NCI-H2171 (cell line): ENCODE data around the gene KLK3.
A peak's percentile ranks its signal among the peaks of the same experiment; 100 is the strongest.

Experiments used
- DNase-seq: peaks from one replicate; lab custom pipeline; 2025; lab: John Stamatoyannopoulos, UW

The KLK3 gene

DNA sequence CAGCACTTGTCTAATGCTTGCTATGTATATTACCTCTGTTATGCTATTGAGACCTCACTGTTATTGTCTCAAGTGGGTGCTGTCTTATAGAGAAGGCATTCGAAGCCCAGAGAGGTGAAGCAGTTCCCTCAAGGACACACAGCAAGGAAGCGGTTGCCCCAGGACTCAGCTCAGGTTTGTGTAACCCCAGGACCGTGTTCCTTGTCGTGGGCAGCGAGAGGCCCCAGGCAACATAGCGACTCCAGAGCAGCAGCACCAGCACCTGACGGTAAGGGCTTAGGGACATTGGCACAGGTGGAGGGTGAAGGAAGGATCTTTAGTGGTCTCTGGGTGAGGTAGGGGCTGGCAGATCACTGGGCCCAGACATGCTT is 23.7 kb upstream of the KLK3 start:
- no peak for DNase-seq

DNA sequence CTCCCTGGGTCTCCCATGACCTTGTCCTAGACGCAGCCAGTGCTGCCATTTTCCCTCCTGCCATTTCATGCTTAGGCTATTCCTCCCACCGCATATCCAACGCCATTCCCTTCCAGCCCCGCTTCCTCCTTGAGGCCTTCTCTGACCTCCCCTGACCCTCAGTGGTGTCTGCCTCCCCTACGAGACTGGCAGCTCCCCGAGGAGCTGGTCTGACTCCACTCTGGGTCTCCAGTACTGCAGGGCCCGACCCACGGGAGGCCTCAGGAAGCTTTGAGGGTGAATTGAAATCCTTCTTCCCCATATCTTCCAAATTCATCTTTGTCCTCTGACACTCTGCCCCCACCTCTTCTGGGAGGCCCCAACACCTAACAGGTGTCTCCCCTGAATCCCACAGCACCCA is 22.0 kb upstream of the KLK3 start:
- no peak for DNase-seq

- DNase-seq: no peak
These were observed 21.5 kb upstream of the KLK3 start, which contains the start of gene KLK15 for GRCh38 chr19:50833117-50833801. Gene KLK15, minus strand, starts transcription at chr19:50833574. Its CDS starts 2,082 bp downstream, at chr19:50831492.

- DNase-seq: no peak
These were observed 20.9 kb upstream of the KLK3 start for GRCh38 chr19:50833802-50834167.

GRCh38 chr19:50835103-50835784 is 19.5 kb upstream of the KLK3 start:
- DNase-seq: peak; percentile 29

GRCh38 chr19:50835785-50836542 is 18.8 kb upstream of the KLK3 start:
- peak; percentile 80 for DNase-seq

DNA sequence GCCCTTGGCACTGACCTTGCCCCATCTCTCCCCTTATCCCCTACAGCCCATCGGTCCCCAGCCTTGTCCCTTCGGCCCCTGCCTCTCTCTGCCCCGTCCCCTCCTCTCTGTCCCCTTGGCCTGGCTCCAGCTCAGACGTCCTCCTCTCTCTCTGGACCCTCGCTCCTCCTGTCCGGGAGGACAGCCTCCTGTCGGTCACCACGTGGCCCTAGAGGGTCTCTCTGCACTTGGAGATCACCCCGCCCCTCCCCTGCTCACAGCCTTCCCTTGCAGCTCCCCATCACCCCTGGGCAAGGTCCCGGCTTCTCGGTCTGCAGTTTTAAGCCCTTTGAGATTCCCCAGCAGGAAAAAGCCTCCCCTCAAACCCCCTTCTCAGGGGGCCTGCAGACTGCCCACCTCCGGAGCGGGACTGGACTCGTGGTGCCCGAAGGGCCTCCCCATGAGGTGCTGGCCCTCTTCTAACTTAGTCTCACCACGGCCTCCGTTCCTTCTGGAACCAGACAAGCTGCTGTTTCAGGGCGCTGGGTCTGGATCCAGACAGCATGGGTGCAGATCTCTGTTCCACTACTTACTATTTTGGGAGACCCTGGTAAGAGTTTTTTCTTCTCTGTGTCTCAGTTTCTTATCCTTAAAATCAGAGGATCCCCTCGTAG is 18.0 kb upstream of the KLK3 start:
- no peak for DNase-seq

DNA sequence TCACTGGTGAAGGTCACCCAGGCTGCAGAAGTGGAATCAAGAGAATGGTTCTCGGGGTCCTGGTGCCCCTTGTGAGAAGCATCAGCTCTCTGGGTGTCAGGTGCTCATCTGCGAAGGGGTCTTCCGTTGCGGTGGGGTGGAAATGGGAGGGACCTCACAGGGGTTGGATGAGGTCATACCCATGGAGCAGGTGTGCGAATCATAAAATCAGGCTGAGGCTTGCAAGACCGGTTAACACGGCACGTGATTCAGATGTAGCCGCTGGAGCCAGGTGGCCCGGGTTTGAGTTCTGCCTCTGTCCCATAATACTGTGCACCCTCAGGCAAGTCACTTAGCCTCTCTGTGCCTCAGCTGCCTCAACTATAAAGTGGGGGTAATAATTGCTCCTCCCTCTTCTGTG is 17.4 kb upstream of the KLK3 start:
- peak; percentile 87 for DNase-seq

GRCh38 chr19:50838239-50838638 is 16.5 kb upstream of the KLK3 start:
- no peak for DNase-seq

- DNase-seq: no peak
These were observed 14.7 kb upstream of the KLK3 start for GRCh38 chr19:50839712-50840655.

DNA sequence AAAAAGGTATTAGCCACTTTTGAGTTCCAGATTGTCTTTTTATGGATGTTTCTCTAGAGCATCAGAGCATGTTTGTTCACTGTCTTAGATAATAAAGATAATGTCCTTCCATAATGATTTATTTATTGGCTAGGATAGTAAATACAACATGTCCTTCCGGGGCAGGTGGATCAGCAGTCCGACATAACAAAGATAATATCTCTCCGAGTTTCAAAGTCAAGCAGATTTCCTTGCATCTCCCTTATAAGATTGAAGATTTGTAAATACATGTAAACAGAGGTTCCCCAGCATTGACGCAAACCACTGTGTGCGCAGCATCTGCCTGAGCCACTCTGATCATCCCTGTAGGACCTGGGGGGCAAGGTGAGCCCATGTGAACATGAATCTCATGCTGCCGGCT is 12.6 kb upstream of the KLK3 start:
- DNase-seq: no peak

DNA sequence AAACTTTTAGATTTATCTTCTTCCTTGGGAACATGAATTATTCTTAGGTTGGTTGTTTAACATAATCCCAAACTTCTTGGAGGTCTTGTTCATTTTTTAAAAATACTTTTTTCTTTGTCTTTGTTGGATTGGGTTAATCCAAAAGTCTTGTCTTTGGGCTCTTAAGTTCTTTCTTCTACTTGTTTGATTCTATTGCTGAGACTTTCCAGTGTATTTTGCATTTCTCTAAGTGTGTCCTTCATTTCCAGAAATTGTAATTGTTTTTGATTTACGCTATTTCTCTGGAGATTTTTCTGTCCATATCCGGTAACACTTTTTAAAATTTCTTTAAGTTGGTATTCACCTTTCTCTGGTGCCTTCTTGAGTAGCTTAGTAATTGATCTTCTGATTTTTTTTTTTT is 11.5 kb upstream of the KLK3 start:
- DNase-seq: no peak

DNA sequence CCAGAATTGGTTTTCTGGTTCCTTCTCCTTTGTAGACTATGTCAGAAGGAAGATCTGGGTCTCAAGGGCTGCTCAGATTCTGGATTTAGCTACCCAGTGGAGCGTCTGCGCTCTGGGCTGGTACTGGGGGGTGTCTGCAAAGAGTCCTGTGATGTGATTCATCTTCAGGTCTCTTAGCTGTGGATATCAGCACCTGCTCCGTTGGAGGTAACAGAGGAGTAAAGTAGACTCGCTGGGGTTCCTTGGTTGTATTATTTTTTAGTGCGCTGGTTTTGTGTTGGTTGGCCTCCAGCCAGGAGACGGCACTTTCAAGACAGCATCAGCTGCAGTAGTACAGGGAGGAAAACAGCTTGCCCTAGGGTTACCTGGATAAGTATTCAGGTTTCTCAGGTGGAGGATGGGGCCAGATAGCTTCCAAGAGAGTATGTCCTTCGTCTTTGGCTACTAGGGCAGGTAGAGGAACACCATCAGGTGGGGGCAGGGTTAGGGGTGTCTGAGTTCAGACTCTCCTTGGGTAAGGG is 11.0 kb upstream of the KLK3 start:
- peak; percentile 78 for DNase-seq

DNA sequence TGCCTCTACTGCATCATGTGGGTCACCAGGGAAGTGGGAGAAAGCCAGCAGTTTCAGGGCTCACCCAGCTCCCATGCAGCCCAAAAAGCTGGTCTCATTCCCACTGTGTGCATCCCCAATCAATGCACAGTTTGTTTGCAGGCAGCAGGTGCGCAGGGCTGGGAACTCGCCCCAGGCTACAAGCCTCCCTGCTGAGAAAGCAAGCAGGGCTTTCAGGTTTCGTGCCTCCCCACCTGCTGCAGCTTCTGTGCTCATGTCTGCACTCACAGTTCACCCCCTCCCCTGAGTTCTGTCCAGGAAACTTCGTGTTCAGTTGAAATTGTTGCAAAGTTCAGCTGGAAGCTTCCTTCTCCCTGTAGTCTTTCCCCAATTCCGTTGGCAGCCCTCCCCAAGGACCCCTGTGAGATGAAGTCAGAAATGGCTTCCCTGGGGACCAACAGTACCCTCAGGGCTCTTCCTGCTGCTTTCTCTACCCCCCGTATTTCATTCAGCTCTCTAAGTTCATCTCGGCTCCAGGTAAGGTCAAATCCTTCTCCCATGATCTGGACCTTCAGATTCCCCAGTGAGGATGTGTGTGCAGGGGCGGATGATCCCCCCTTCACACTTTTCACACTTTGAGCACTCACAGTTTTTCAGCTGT is 10.3 kb upstream of the KLK3 start:
- DNase-seq: peak; percentile 75

DNA sequence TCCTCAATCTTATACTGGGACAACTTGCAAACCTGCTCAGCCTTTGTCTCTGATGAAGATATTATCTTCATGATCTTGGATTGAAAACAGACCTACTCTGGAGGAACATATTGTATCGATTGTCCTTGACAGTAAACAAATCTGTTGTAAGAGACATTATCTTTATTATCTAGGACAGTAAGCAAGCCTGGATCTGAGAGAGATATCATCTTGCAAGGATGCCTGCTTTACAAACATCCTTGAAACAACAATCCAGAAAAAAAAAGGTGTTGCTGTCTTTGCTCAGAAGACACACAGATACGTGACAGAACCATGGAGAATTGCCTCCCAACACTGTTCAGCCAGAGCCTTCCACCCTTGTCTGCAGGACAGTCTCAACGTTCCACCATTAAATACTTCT is 4.0 kb upstream of the KLK3 start:
- DNase-seq: no peak

- DNase-seq: no peak
These were observed 3.1 kb upstream of the KLK3 start for GRCh38 chr19:50851620-50852019.

GRCh38 chr19:50857366-50857765 is 2.7 kb downstream of the KLK3 start:
- DNase-seq: no peak

- DNase-seq: peak; percentile 85
These were observed 4.2 kb downstream of the KLK3 start for GRCh38 chr19:50858886-50859285.

- no peak for DNase-seq
These were observed 5.1 kb downstream of the KLK3 start for GRCh38 chr19:50859849-50860248.

GRCh38 chr19:50861010-50861409 is 6.3 kb downstream of the KLK3 start:
- DNase-seq: no peak
